EH (cell line): ENCODE results near the gene IRF8.
A peak's percentile ranks its signal among the peaks of the same experiment; 100 is the strongest.

Experiments
- DNase-seq: peaks from one replicate; pipeline ENCODE4 v3.0.0-alpha.2; 2015; ENCODE audit warnings: low read depth

Gene IRF8

GRCh38 chr16:85958731-85959130 lies 59.8 kb downstream of the IRF8 start:
- no peak for DNase-seq

GRCh38 chr16:85959686-85960085 lies 60.7 kb downstream of the IRF8 start:
- no peak for DNase-seq

- no peak for DNase-seq
These were observed 61.6 kb downstream of the IRF8 start for GRCh38 chr16:85960486-85961046.

- no peak for DNase-seq
These were observed 63.3 kb downstream of the IRF8 start for GRCh38 chr16:85961988-85962915.

GRCh38 chr16:85963753-85964285 lies 64.9 kb downstream of the IRF8 start:
- peak; percentile 22 for DNase-seq

GRCh38 chr16:85965125-85965524 lies 66.2 kb downstream of the IRF8 start:
- no peak for DNase-seq

- no peak for DNase-seq
These were observed 68.1 kb downstream of the IRF8 start for GRCh38 chr16:85967111-85967510.

- DNase-seq, result no peak
These were observed 69.3 kb downstream of the IRF8 start for GRCh38 chr16:85968041-85968920.

GRCh38 chr16:85969159-85969558 lies 70.2 kb downstream of the IRF8 start:
- DNase-seq, result peak; percentile 71

- DNase-seq, result peak; percentile 66
These were observed 70.6 kb downstream of the IRF8 start for GRCh38 chr16:85969591-85969990.

- DNase-seq, result no peak
These were observed 71.2 kb downstream of the IRF8 start for GRCh38 chr16:85970016-85970733.

- DNase-seq, result peak; percentile 55
These were observed 71.8 kb downstream of the IRF8 start for GRCh38 chr16:85970738-85971137.
